K562 (cell line): ENCODE measurements around the gene RASSF3. TPM values are rescaled to one million over a fixed set of nuclear protein-coding genes. Genes with fewer than 3 reads are reported as not detected.

ENCODE experiments used
- CBFA2T2 ChIP-seq: fragments of 450-650 bp; conservative IDR thresholded peaks from 2 replicates; pipeline ENCODE4 v1.6.1; 2017; ENCODE audit warnings: mild to moderate bottlenecking
- CHD1 ChIP-seq: fragments of 200-600 bp; sonication (generic); IDR thresholded peaks from one replicate; pipeline ENCODE4 v1.6.1; 2012; ENCODE audit warnings: mild to moderate bottlenecking, moderate library complexity, low read length, inconsistent platforms
- DPF2 ChIP-seq: fragments of 450-650 bp; IDR thresholded peaks from 2 replicates; pipeline ENCODE4 v1.6.1; 2016
- FOXK2 ChIP-seq, 2 experiments: fragments of 450-650 bp; IDR thresholded peaks in 1 of 2; conservative IDR thresholded peaks in 1 of 2; 2 replicates each; pipeline ENCODE4 v1.6.1; 2016; ENCODE audit warnings: low read depth in 2 of 2, mild to moderate bottlenecking in 1 of 2
- MXD1 ChIP-seq: fragments of 250-450 bp; sonication (Bioruptor Pico); IDR thresholded peaks from 2 replicates; pipeline ENCODE4 v1.8.0; 2021; ENCODE audit warnings: borderline replicate concordance, mild to moderate bottlenecking, moderate library complexity; ENCODE audit not compliant: poor library complexity, severe bottlenecking
- NEUROD1 ChIP-seq: fragments of 150-350 bp; IDR thresholded peaks from 2 replicates; pipeline ENCODE4 v1.6.1; 2014; ENCODE audit warnings: borderline replicate concordance, low read length, low read depth; ENCODE audit not compliant: partially characterized antibody
- PBX2 ChIP-seq, 2 experiments: IDR thresholded peaks in 1 of 2; conservative IDR thresholded peaks in 1 of 2; 2 replicates each; pipeline ENCODE4 v1.6.1; 2016; ENCODE audit warnings: low read depth in 2 of 2, mild to moderate bottlenecking in 1 of 2, missing compliant biosample characterization in 1 of 2, missing genetic modification characterization in 1 of 2, moderate library complexity in 1 of 2
- RCOR1 ChIP-seq, 2 experiments: IDR thresholded peaks; 2 replicates each; pipeline ENCODE4 v1.6.1; 2012; ENCODE audit warnings: low read depth in 2 of 2, low read length in 2 of 2, borderline replicate concordance in 1 of 2, improper control_type of control experiment in 1 of 2
- SIN3A ChIP-seq, 2 experiments: fragments of 150-350 bp in 1 of 2; IDR thresholded peaks; 2 replicates each; pipeline ENCODE4 v1.6.1; 2011 to 2016; ENCODE audit warnings: borderline replicate concordance in 2 of 2, low read depth in 2 of 2, low read length in 2 of 2, mild to moderate bottlenecking in 2 of 2, moderate library complexity in 2 of 2; ENCODE audit not compliant: control insufficient read depth in 1 of 2
- TSHZ1 ChIP-seq: fragments of 250-450 bp; sonication (Bioruptor Pico); IDR thresholded peaks from 2 replicates; pipeline ENCODE4 v1.4.0; 2020; ENCODE audit warnings: mild to moderate bottlenecking, moderate library complexity
- ZNF431 ChIP-seq: sonication (generic); formaldehyde crosslinking; IDR thresholded peaks from 2 replicates; pipeline ENCODE4 v1.8.0; 2022; ENCODE audit warnings: mild to moderate bottlenecking, missing genetic modification reagents
- ZNF699 ChIP-seq: fragments of 250-450 bp; sonication (Bioruptor Pico); IDR thresholded peaks from 2 replicates; pipeline ENCODE4 v1.8.0; 2021; ENCODE audit warnings: mild to moderate bottlenecking, moderate library complexity; ENCODE audit not compliant: insufficient replicate concordance
- polyA plus RNA-seq, 8 experiments: library from polyadenylated mRNA; depleted of rRNA in 4 of 8; stranded (reverse) in 5 of 8; unstranded in 3 of 8; fragments of >200 nt; fragmentation: Nextera tagmentation in 2 of 8; fragmentation: Illumina TruSeq in 1 of 8; extraction: Ambion mirVana in 2 of 8; extraction: Trizol in 1 of 8; gene quantifications; 2 replicates each; pipeline versions ENCODE4 v1.2.1 to v1.2.3, GENCODE V29; 2011 to 2014; ENCODE audit warnings: inconsistent platforms in 1 of 8, missing spikeins in 1 of 8
- total RNA-seq, 7 experiments: library from RNA; depleted of rRNA in 6 of 7; stranded (reverse); fragments of >200 nt in 6 of 7; fragmentation: Illumina TruSeq in 2 of 7; extraction: Trizol in 2 of 7; gene quantifications; 2 replicates each; pipeline versions ENCODE4 v1.2.1 to v1.2.3, GENCODE V29; 2011 to 2021; ENCODE audit warnings: low replicate concordance in 1 of 7
- TF ChIP-seq, protein P1 (sequence below): fragments of 450-650 bp; formaldehyde crosslinking; IDR thresholded peaks from 2 replicates; pipeline ENCODE4 v1.4.0; 2022; ENCODE audit warnings: mild to moderate bottlenecking, moderate library complexity

The RASSF3 gene
- total and polyA plus RNA-seq, 9 of the 15 experiments (the other 6 are each of a cell fraction or from before 2014, with no cell fraction given), result 3.7 to 39.2 (median 20.2) TPM

DNA sequence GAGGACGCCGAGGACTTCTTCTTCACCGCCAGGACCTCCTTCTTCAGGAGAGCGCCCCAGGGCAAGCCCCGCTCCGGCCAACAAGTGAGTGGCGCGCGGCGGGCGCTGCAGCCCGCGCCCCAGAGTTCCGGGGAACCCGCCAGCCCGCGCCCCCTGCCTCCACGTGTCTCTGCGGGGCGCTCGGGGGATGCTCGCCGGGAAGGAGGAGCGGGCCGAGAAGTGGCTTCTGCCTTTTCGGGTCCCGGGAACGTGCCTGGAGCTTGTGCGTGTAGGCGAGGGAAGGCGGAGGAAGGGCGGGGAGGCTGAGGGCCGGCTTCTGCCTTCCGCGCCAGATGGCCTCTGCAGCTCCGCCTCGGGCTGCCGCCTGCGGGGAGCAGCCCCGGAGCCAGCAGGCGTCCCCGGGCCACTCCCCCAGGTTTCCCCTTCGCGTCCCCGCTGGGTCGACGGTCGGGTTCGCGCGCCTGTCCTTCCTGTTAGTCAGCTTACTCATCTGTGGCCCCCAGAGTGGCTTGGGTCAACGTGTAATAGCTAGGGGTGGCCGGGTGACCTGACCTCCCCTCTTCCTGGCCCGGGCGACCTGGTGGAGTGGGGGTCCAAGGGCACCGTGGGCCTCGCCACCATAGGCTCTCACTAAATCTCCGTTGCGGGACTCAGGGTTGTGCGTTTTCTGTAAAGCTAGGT is 505 bp downstream of the RASSF3 start (continued):
- TF ChIP-seq MXD1 (CRISPR knock-in tag) (peak; percentile 44), NEUROD1 (no peak), SIN3A (IDR thresholded peaks at IDR 0.05; ENCODE audit: borderline replicate concordance in 2 of 2, control insufficient read depth in 1 of 2, low read depth in 2 of 2, low read length in 2 of 2) (peak; percentile 43 to 86; a peak in 3 of 4 replicates), CHD1 (peak; percentile 93), ZNF431 (CRISPR knock-in tag) (peak; percentile 36; the same call in 1 of the 2 replicates), TSHZ1 (CRISPR knock-in tag) (no peak), RCOR1 (IDR thresholded peaks at IDR 0.05; ENCODE audit: borderline replicate concordance in 1 of 2, low read depth in 2 of 2, low read length in 2 of 2) (no peak), PBX2 (CRISPR knock-in tag; IDR thresholded peaks at IDR 0.05; ENCODE audit: low read depth) (no peak), PBX2 (tag; conservative IDR thresholded peaks at IDR 0.05; ENCODE audit: low read depth) (no peak), CBFA2T2 (no peak), ZNF699 (CRISPR knock-in tag) (no peak), FOXK2 (conservative IDR thresholded peaks at IDR 0.05 in 1 of 2, IDR thresholded peaks at IDR 0.05 in 1 of 2; ENCODE audit: low read depth in 2 of 2) (no peak), DPF2 (no peak)
- TF ChIP-seq, protein P1, sequence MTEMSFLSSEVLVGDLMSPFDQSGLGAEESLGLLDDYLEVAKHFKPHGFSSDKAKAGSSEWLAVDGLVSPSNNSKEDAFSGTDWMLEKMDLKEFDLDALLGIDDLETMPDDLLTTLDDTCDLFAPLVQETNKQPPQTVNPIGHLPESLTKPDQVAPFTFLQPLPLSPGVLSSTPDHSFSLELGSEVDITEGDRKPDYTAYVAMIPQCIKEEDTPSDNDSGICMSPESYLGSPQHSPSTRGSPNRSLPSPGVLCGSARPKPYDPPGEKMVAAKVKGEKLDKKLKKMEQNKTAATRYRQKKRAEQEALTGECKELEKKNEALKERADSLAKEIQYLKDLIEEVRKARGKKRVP, result 0 out of 2 replicates have a peak, but pooled peaks have one; percentile 7
